Peyer's patch (tissue), 4 donors: ENCODE results near the gene FCGBP.

Experiments used
- POLR2A ChIP-seq, 2 donors: fragments of 450-650 bp; IDR thresholded peaks; one replicate each; pipeline ENCODE4 v1.5.1; 2017; ENCODE audit warnings: antibody characterized with exemption in 2 of 2, mild to moderate bottlenecking in 2 of 2, moderate library complexity in 2 of 2
- TF ChIP-seq, protein P1 (sequence below), 6 experiments: fragments of 450-650 bp in 4 of 6; fragments of 200-600 bp in 2 of 6; sonication (generic) in 1 of 6; IDR thresholded peaks; one replicate each; pipeline ENCODE4 v1.5.1; 2017 to 2019; ENCODE audit warnings: antibody characterized with exemption in 6 of 6, mild to moderate bottlenecking in 3 of 6, moderate library complexity in 1 of 6

DNA sequence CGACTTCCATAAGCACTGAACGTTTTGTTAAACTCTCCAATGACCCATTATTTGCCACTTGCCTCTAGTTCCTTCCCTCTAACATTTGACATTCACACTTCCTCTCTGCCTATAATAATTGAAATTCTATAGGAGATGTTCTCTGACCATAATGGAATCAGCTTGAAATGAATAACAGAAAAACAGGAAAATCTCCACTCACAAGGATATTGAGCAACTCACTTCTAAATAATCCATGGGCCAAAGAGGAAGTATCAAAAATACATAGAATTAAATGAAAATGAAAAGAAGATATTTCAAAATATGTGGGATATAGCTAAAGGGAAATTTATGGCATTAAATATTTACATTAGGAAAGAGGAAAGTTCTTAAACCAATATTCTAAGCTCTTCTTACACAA, 3.4 kb upstream of the FCGBP start:
- TF ChIP-seq POLR2A (IDR thresholded peaks at IDR 0.05): no peak
- TF ChIP-seq, protein P1, sequence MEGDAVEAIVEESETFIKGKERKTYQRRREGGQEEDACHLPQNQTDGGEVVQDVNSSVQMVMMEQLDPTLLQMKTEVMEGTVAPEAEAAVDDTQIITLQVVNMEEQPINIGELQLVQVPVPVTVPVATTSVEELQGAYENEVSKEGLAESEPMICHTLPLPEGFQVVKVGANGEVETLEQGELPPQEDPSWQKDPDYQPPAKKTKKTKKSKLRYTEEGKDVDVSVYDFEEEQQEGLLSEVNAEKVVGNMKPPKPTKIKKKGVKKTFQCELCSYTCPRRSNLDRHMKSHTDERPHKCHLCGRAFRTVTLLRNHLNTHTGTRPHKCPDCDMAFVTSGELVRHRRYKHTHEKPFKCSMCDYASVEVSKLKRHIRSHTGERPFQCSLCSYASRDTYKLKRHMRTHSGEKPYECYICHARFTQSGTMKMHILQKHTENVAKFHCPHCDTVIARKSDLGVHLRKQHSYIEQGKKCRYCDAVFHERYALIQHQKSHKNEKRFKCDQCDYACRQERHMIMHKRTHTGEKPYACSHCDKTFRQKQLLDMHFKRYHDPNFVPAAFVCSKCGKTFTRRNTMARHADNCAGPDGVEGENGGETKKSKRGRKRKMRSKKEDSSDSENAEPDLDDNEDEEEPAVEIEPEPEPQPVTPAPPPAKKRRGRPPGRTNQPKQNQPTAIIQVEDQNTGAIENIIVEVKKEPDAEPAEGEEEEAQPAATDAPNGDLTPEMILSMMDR (IDR thresholded peaks at IDR 0.05): no peak
